ENCODE results near the gene GLIS2.

GLIS2 gene

GRCh38 chr16:4372001-4372577, 56.2 kb downstream of the GLIS2 start:
- no peak for DNase-seq (ENCODE audit: low spot score)
- in situ Hi-C loops (cut with MboI; ENCODE audit: low sequenced_read_pairs, unreplicated experiment) = no loop called here
- TF ChIP-seq CTCF (IDR thresholded peaks at IDR 0.05; ENCODE audit: borderline replicate concordance, control extremely low read depth, extremely low read depth, insufficient read depth, missing control alignments) = no peak

- DNase-seq (ENCODE audit: low spot score) = no peak
- in situ Hi-C loops (cut with MboI; ENCODE audit: low sequenced_read_pairs, unreplicated experiment) = no loop called here
- TF ChIP-seq CTCF (IDR thresholded peaks at IDR 0.05; ENCODE audit: borderline replicate concordance, control extremely low read depth, extremely low read depth, insufficient read depth, missing control alignments) = no peak
Observed at GRCh38 chr16:4372578-4373355, 56.9 kb downstream of the GLIS2 start.

- in situ Hi-C loops (cut with MboI; ENCODE audit: low sequenced_read_pairs, unreplicated experiment) = no loop called here
- DNase-seq (ENCODE audit: low spot score) = no peak
- no peak for TF ChIP-seq CTCF (IDR thresholded peaks at IDR 0.05; ENCODE audit: borderline replicate concordance, control extremely low read depth, extremely low read depth, insufficient read depth, missing control alignments)
Observed at GRCh38 chr16:4373356-4373908, 57.6 kb downstream of the GLIS2 start.

- TF ChIP-seq CTCF (IDR thresholded peaks at IDR 0.05; ENCODE audit: borderline replicate concordance, control extremely low read depth, extremely low read depth, insufficient read depth, missing control alignments) = no peak
- in situ Hi-C loops (cut with MboI; ENCODE audit: low sequenced_read_pairs, unreplicated experiment) = no loop called here
- DNase-seq (ENCODE audit: low spot score) = no peak
Observed at GRCh38 chr16:4373909-4374742, 58.3 kb downstream of the GLIS2 start.

GRCh38 chr16:4375717-4376116, 59.9 kb downstream of the GLIS2 start:
- in situ Hi-C loops (cut with MboI; ENCODE audit: low sequenced_read_pairs, unreplicated experiment) = no loop called here
- DNase-seq (ENCODE audit: low spot score) = no peak
- TF ChIP-seq CTCF (IDR thresholded peaks at IDR 0.05; ENCODE audit: borderline replicate concordance, control extremely low read depth, extremely low read depth, insufficient read depth, missing control alignments) = no peak

GRCh38 chr16:4376126-4376892, 60.4 kb downstream of the GLIS2 start:
- DNase-seq (ENCODE audit: low spot score) = no peak
- no peak for TF ChIP-seq CTCF (IDR thresholded peaks at IDR 0.05; ENCODE audit: borderline replicate concordance, control extremely low read depth, extremely low read depth, insufficient read depth, missing control alignments)
- in situ Hi-C loops (cut with MboI; ENCODE audit: low sequenced_read_pairs, unreplicated experiment) = no loop called here

All from GM13976 (cell line).